ENCODE results near the gene ADH6. TPM values are rescaled to one million over a fixed set of nuclear protein-coding genes. Genes with fewer than 3 reads are reported as not detected.

ADH6 gene
- total RNA-seq, 1 experiment from 2014 or later = not detected

DNA sequence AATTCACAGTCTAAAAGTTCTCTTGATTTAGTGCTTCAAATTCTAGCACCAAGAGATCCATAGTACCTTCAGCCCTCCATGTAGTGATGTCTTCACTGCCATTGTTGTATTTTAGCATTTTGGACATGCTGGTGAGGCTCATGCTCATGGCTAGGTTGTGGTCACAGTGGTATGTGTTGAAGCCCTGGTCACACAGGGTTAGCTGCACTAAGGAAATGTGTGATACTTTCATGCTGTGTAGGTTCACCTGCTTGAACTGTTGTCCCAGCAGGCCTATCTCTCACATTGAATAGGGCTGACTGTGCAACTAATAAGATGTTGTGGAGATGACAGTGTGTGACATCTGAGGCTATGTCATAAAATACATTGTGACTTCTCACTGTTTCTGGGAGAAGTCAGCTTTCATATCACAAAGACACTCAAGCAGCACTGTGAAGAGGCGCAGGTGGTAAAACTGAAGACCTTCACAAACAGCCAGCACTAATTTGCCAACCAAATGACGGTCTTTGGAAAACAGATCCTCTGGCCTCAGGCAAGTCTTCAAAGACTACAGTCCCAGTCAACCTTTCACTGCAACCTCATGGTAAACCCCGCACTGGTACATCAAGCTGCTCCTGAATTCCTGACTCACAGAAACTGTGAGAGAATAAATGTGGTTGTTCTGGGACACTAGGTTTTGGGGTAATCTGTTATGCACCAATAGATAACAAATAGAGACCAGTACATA, 57.5 kb downstream of the ADH6 start:
- TF ChIP-seq, protein P1, sequence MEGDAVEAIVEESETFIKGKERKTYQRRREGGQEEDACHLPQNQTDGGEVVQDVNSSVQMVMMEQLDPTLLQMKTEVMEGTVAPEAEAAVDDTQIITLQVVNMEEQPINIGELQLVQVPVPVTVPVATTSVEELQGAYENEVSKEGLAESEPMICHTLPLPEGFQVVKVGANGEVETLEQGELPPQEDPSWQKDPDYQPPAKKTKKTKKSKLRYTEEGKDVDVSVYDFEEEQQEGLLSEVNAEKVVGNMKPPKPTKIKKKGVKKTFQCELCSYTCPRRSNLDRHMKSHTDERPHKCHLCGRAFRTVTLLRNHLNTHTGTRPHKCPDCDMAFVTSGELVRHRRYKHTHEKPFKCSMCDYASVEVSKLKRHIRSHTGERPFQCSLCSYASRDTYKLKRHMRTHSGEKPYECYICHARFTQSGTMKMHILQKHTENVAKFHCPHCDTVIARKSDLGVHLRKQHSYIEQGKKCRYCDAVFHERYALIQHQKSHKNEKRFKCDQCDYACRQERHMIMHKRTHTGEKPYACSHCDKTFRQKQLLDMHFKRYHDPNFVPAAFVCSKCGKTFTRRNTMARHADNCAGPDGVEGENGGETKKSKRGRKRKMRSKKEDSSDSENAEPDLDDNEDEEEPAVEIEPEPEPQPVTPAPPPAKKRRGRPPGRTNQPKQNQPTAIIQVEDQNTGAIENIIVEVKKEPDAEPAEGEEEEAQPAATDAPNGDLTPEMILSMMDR (conservative IDR thresholded peaks at IDR 0.05; ENCODE audit: low read depth, low read length) = no peak
- no peak for TF ChIP-seq EZH2 (IDR thresholded peaks at IDR 0.05; ENCODE audit: borderline replicate concordance, low read depth, low read length, poor library complexity, severe bottlenecking)
- Histone ChIP-seq H3K27ac (ENCODE audit: low read depth, low read length, poor library complexity, severe bottlenecking) (no peak overlapping the region), H3K36me3 (ENCODE audit: insufficient read depth, low read length, poor library complexity, severe bottlenecking) (no peaks in the 10 kb centered on the region), H3K9me3 (ENCODE audit: low read depth, low read length, poor library complexity, severe bottlenecking) (no peaks in the 10 kb centered on the region), H3K4me1 (ENCODE audit: insufficient read depth, low read length, poor library complexity, severe bottlenecking) (no peaks in the 10 kb centered on the region), H3K4me3 (ENCODE audit: low read depth, low read length, poor library complexity, severe bottlenecking) (no peak overlapping the region), H3K27me3 (replicated peaks; ENCODE audit: insufficient read depth, low read depth, low read length, poor library complexity) (no peaks in the 10 kb centered on the region)
- ChIA-PET CTCF (no interaction called here), POLR2A (ENCODE audit: low non-redundant PET) (no interaction called here)
- intact Hi-C loops (cut with micrococcal nuclease; ENCODE audit: unreplicated experiment) = no loop called here
- DNase-seq (ENCODE audit: low spot score) = no peak
- BruUV-seq (replicated peaks) = no TSS peak

DNA sequence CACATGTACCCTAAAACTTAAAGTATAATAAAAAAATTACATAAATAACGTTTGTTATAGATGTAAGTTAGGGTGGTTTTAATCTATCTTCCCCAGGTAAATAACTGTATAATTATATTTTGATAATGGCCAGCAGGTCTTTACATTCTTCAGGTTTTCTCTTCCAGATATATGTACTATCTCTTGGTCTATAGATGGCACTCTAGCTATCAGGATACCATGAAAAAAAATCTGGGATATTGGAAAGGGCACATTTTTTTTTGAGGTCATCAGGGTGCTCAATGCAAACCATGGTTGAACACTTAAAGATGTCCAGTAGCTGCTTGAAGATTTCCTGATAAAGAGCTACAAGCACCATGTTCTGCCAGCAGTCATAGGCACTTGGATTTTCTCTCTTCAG, 59.3 kb downstream of the ADH6 start:
- intact Hi-C loops (cut with micrococcal nuclease; ENCODE audit: unreplicated experiment) = no loop called here
- Histone ChIP-seq H3K36me3 (ENCODE audit: insufficient read depth, low read length, poor library complexity, severe bottlenecking) (no peaks in the 10 kb centered on the region), H3K4me3 (ENCODE audit: low read depth, low read length, poor library complexity, severe bottlenecking) (no peak overlapping the region), H3K27ac (ENCODE audit: low read depth, low read length, poor library complexity, severe bottlenecking) (no peak overlapping the region), H3K27me3 (replicated peaks; ENCODE audit: insufficient read depth, low read depth, low read length, poor library complexity) (no peaks in the 10 kb centered on the region), H3K9me3 (ENCODE audit: low read depth, low read length, poor library complexity, severe bottlenecking) (no peaks in the 10 kb centered on the region), H3K4me1 (ENCODE audit: insufficient read depth, low read length, poor library complexity, severe bottlenecking) (no peaks in the 10 kb centered on the region)
- no TSS peak for BruUV-seq (replicated peaks)
- no peak for DNase-seq (ENCODE audit: low spot score)
- TF ChIP-seq, protein P1 (conservative IDR thresholded peaks at IDR 0.05; ENCODE audit: low read depth, low read length) = 0 out of 2 replicates have a peak, but pooled peaks have one; percentile 35
- TF ChIP-seq EZH2 (IDR thresholded peaks at IDR 0.05; ENCODE audit: borderline replicate concordance, low read depth, low read length, poor library complexity, severe bottlenecking) = no peak
- ChIA-PET CTCF (no interaction called here), POLR2A (ENCODE audit: low non-redundant PET) (no interaction called here)

DNA sequence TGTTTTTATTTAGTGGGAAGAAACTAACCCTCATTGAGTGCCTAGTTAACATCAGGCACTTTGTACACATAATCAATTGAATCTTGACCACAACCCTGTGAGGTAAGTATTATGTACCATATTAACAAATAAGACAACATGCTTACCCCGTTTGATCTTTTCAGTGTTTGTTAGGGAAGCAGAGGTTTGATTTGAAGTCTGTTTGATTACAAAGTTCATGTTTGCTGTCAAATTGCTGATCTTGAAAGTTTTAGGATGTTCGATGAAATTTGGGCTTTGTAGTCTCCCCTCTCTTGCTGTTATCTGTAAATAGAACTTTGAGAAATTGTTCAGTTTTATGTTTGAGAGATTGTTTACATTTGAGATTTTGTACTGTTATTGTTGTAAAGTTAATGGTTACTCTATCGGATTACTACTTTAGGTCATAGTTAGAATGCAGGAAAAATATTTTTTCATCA, 61.5 kb downstream of the ADH6 start:
- BruUV-seq (replicated peaks) = no TSS peak
- H3K4me3 ChIP-seq (ENCODE audit: low read depth, low read length, poor library complexity, severe bottlenecking) = no peak overlapping the region
- no peaks in the 10 kb centered on the region for H3K4me1 ChIP-seq (ENCODE audit: insufficient read depth, low read length, poor library complexity, severe bottlenecking)
- CTCF ChIA-PET = no interaction called here
- H3K27me3 ChIP-seq (replicated peaks; ENCODE audit: insufficient read depth, low read depth, low read length, poor library complexity) = no peaks in the 10 kb centered on the region
- no peak for DNase-seq (ENCODE audit: low spot score)
- no peaks in the 10 kb centered on the region for H3K9me3 ChIP-seq (ENCODE audit: low read depth, low read length, poor library complexity, severe bottlenecking)
- intact Hi-C loops (cut with micrococcal nuclease; ENCODE audit: unreplicated experiment) = no loop called here
- no peaks in the 10 kb centered on the region for H3K36me3 ChIP-seq (ENCODE audit: insufficient read depth, low read length, poor library complexity, severe bottlenecking)
- no peak for TF ChIP-seq EZH2 (IDR thresholded peaks at IDR 0.05; ENCODE audit: borderline replicate concordance, low read depth, low read length, poor library complexity, severe bottlenecking)
- TF ChIP-seq, protein P1 (conservative IDR thresholded peaks at IDR 0.05; ENCODE audit: low read depth, low read length) = no peak
- no peak overlapping the region for H3K27ac ChIP-seq (ENCODE audit: low read depth, low read length, poor library complexity, severe bottlenecking)
- POLR2A ChIA-PET (ENCODE audit: low non-redundant PET) = no interaction called here
